ENCODE measurements around the gene NIPAL4.
"Not testable (repeated sequence)": the region's sequence is repeated elsewhere in the genome, so short reads cannot be mapped to it uniquely, and the experiment has no call there.

Gene NIPAL4

DNA sequence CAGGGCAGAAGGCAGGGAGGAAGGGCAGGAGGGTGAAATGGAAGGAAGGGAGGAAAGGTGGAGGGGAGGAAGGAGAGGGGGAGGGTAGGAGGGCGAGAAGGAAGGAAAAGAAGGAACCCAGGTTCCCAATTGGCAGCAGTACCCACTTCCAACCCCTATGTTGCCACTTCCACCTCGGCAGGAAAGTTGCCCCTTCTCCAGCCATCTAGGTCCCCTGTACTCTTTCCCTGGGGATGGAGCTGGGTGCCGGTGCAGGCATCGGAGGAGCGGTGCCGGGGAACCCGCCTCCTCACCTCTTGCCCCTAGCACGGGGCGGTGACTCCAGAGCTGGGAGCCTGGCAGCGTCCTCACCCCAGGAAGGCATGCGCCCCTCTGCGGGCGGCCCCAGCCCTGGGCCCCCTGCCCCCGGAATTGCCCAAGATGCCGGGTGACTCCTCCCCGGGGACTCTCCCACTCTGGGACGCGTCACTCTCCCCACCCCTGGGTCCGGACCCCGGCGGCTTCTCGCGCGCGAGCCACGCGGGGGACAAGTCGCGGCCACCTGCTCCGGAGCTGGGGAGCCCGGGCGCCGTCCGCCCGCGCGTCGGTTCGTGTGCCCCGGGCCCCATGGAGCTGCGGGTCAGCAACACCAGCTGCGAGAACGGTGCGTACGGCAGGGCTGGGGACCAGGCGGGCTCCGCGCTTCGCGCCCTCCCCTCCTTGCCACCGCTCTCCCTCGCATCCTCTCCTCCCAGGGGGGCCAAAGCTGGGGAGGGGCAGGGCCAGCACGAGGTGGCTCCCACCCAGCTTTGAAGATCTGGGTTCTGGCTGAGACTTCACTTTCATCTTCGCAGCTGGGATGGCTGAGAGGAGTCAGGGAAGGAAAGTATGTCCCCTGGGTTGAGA, at the start of gene NIPAL4:
Gene NIPAL4 (plus strand): TSS at position 499 of the 885 bp plus-strand sequence. CDS start 108 bp downstream, at position 607.
- no peak for DNase-seq

DNA sequence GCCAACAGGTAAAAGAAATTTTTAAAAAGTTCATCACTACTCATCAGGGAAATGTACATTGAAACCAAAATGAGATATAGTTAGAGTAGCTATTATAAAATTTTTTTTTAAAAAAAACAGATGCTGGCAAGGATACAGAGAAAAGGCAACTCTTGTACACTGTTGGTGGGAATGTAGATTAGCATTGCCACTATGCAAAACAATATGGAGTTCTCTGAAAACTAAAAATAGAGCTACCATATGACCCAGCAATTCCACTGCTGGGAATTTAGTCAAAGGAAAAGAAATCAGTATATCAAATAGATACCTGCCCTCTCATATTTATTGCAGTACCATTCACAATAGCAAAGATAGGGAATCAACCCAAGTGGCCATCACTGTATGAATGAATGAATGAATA, 44.2 kb upstream of the NIPAL4 start:
- DNase-seq, result no peak

- not testable (repeated sequence) for DNase-seq
Measured at GRCh38 chr5:157419521-157419920, 40.5 kb upstream of the NIPAL4 start.

DNA sequence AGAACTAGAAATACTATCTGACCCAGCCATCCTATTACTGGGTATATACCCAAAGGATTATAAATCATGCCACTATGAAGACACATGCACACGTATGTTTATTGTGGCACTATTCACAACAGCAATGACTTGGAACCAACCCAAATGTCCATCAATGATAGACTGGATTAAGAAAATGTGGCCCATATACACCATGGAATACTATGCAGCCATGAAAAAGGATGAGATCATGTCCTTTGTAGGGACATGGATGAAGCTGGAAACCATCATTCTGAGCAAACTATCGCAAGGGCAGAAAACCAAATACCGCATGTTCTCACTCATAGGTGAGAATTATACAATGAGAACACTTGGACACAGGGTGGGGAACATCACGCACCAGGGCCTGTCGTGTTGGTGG, 30.1 kb upstream of the NIPAL4 start:
- DNase-seq, result not testable (repeated sequence)

- no peak for DNase-seq
Measured at GRCh38 chr5:157431544-157432200, 28.3 kb upstream of the NIPAL4 start.

DNA sequence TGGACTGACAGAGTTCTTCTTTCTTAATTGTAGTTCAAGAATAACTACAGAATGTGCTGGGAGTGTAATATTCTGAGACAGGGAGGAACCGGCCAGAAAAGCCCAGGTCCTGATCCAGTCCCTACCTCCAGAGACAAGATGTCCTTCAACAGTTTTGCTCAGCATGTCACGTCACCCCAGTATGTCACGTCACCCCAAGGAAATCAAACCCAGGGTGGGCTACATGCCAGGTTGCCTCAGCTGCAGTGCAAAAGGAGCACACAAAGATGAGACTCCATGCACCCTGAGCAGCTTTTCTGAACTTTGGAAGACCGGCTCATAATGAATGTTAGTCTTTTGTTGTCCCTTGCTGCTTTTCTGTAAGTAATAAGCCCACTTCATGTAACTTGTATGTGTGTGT, 25.9 kb upstream of the NIPAL4 start:
- DNase-seq, result no peak

DNA sequence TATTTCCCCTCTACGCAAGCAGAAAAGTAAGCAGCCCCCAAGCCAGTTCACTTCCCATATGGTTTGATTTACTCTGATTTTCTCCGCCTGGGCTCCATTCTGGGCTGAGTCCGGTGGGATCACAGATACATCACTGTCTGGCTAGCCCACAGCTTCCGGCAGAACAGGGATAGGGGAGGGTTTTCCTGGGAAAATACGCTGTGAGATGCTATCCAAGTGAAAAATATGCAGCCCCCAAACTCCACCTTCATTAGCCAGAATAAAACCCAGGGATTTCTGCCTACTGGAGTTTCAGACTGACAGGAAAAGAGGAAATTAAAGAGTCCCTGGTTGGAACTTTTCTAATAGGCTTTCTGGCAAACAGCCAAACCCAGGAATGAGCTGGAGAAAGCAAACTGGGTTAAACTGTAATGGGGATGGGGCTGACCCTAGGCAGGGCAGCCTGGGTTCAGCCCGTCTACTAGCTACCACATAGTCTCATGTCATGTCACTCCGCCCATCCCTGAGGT, 16.9 kb upstream of the NIPAL4 start:
- no peak for DNase-seq

GRCh38 chr5:157444224-157444623, 15.8 kb upstream of the NIPAL4 start:
- no peak for DNase-seq

DNA sequence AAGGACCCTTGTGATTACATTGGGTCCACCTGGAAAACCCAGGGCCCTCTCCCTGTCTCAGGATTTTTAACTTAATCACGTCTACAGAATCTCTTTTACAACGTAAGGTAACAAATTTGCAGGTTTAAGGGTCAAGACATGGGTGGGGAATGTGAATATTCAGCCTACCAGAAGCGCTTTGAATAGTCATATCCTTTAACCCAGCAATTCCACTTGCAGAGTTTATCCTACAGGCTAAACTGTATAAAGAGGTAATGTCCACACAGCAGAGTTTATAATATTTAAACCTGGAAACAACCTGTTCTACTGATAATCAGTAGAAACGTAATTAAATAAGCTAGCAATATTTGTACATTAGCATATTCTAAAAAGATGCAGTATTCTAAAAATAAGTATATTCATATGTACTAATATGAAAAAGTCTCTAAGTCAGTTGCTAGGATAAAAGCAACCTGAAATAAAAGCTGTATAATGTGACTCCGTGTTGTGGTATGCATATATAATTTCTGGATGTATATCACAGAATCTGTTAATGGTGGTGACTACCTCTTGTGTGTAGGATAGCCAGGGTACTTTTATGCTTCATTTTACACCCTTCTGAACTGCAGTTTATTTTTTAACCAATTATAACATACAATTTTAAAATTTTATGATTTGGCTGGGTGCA, 14.1 kb upstream of the NIPAL4 start:
- DNase-seq, result no peak

DNA sequence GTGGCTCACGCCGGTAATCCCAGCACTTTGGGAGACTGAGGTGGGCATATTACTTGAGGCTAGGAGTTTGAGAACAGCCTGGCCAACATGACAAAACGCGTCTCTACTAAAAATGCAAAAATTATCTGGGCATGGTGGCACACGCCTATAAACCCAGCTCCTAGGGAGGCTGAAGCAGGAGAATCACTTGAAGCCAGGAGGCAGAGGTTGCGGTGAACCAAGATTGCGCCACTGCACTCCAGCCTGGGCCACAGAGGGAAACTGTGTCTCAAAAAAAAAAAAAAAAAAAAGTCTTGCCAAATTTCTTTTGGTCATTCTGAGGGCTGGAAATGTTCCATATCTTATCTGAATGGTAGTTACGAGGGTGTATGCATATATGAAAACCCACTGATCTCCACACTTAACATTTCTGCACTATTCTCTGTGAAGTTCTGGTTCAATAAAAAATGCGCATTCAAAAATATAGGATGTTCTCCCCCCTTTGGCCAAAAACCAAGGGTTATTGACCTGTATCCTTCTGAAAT, 13.5 kb upstream of the NIPAL4 start:
- DNase-seq, result no peak

DNA sequence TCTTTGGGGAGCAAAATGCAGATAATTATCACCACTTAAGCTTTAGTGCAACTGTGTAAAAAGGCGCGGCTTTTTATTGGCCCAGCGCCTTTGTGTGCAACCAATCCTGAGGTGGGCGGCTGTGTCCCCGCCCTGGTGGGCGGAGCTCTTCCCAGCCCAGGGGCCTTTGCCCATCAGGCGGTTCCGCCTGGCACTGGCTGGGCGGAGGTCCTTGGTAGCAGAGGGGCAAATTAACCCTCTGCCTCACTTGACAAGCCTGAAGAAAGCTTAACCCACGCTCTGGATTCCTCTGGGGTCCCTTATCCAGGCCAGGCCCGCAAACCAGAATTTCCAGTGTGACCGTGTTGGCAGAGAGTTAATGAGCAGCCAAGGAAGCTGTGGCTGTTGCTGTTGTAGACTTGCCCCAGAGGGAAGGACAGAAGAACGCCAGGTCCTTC, 12.8 kb upstream of the NIPAL4 start:
- DNase-seq, result no peak

DNA sequence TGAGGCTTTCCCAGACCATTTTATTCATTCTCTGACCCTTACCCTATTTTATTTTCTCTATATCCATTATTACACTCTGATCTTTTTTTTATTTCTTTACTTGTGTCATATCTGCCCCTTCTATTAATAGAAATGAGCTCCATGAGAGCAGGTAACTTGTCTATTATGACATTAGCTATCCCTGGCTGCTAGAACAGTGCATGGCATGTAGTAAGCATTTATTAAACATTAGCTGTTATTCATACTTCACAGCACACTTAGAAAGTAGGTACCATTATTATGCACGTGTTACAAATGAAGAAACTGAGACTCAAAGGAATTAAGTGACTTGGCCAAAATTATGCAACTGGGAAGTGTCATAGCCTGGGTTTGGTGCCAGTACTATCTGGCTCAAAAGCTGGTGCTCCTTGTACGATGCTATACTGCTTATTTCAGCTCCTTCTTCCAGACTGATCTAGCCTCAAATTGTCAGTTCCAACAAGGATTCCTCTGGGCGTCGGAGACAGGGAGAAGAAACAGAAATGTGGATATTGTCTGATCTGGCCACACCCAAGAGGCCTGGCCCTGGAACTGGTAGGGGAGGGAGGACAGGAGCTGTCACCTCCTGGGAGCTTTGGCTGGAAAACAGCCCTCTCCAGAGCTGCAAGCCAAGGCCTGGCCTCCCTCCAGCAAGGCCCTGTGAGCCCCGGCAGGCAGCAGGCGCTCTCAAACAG, 10.8 kb upstream of the NIPAL4 start:
- no peak for DNase-seq

DNA sequence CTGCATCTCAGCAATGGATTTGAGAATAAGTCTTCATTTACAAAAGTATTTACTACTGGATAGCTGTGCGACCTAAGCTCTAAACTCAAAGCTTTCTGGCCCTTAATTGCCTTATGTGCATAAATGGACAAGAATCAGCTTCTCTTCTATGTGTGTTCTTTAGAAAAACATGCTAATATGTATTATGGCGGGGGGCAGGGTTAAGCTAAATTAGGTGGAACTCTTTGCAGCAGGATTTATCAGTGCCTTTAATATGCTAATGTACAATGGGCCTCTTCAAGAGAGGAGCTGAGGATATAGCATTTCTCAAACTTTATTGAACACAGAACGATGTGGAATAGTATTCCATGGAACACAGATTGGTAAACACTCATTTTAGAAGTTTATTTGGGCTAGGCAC, 10.0 kb upstream of the NIPAL4 start:
- no peak for DNase-seq

GRCh38 chr5:157451806-157452205, 8.2 kb upstream of the NIPAL4 start:
- no peak for DNase-seq

- DNase-seq, result no peak
Measured at GRCh38 chr5:157454273-157454672, 5.7 kb upstream of the NIPAL4 start.

DNA sequence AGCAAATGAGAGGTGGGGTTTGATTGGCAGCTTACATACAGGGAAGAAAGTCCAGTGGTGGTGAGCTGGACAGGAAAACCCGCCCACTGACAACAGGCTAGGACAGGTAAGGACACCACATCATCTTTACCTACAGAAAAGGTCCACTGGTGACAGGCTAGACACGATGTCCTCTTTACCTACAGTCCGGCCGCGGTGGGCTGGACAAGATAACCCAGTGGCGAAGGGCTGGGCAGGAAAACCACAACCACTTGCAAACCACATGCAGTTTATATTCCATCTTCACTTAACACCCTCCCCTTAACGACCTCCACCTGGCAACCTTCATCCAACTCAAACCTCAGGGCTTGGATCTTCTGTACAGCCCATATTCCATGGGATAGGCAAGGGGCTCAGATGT, 5.0 kb upstream of the NIPAL4 start:
- DNase-seq, result no peak

GRCh38 chr5:157456301-157456700, 3.7 kb upstream of the NIPAL4 start:
- DNase-seq, result no peak

- DNase-seq, result no peak
Measured at GRCh38 chr5:157457391-157457790, 2.6 kb upstream of the NIPAL4 start.

- DNase-seq, result no peak
Measured at GRCh38 chr5:157458835-157459234, 1.2 kb upstream of the NIPAL4 start.

DNA sequence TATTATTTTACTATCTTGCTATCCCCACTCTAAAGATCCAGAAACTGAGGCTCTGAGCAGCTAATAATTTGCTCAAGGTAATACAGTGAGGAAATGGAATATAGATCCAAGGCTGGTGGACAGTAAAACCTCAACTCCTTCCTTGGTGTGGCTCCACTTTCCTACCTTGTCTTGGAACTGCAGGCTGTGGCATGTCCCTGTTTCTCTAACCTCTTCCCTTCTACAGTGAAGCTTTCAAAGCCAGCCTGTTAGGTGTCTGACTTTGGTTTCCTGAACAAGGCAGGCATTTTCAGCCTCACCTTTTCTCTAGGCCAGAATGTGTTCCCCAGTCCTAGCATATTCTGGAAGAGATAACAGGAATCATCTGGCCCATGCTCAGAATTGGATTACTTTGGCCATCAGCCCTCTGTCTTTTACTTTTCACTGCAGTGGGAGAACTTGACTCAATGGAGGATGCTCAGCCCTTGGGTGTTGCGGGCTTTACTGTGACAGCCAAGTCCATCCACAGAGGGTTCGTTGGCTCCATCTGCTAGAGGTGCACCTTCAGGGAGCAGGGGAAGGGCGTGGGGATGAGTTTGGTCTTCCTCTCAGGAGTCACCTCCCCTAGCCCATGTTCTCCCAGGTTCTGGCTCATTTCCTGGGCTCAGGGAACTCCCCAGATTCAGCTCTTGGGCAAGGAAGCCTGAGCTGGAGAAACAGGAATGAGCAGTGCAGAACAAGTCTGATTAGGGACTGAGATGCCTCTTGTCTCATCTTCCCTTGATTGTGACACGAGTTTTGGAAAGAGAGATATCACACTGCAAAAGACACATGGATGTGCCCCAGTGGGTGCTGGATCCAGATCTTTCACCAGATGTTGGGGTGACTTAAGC, 1.1 kb downstream of the NIPAL4 start:
- DNase-seq, result no peak

GRCh38 chr5:157463081-157463480, 3.1 kb downstream of the NIPAL4 start:
- DNase-seq, result no peak
